Cardiac muscle cell (in vitro differentiated cells and primary cell): Measurements from ENCODE around the gene MAP3K5. TPM values are rescaled to one million over a fixed set of nuclear protein-coding genes. Genes with fewer than 3 reads are reported as not detected.

Source experiments
- DNase-seq, 2 donors: peaks; one replicate each; pipeline versions ENCODE4 v3.0.0 to v3.0.0-alpha.2; 2010 to 2017; ENCODE audit warnings: low read depth in 1 of 2, low spot score in 1 of 2
- H3K27ac ChIP-seq: fragments of 200-600 bp; sonication (generic); 2 replicates; pipeline ENCODE4 v1.5.1; 2016
- H3K27me3 ChIP-seq: fragments of 200-600 bp; sonication (generic); 2 replicates; pipeline ENCODE4 v1.6.0; 2016; ENCODE audit warnings: control low read depth
- H3K36me3 ChIP-seq: fragments of 200-600 bp; sonication (generic); 2 replicates; pipeline ENCODE4 v1.5.1; 2016; ENCODE audit warnings: control low read depth
- H3K4me1 ChIP-seq: fragments of 200-600 bp; sonication (generic); 2 replicates; pipeline ENCODE4 v1.8.1; 2017; ENCODE audit warnings: low read depth, mild to moderate bottlenecking, mixed run types
- H3K4me3 ChIP-seq: fragments of 200-600 bp; sonication (generic); 2 replicates; pipeline ENCODE4 v1.5.1; 2016; ENCODE audit warnings: mild to moderate bottlenecking
- H3K9me3 ChIP-seq: fragments of 200-600 bp; sonication (generic); 2 replicates; pipeline ENCODE4 v1.5.1; 2017; ENCODE audit warnings: low read depth, mild to moderate bottlenecking, control low read depth
- polyA plus RNA-seq: library from polyadenylated mRNA; unstranded; fragments of >200 nt; fragmentation: Nextera tagmentation; extraction: Ambion mirVana; gene quantifications from 2 replicates; pipeline ENCODE4 v1.2.1, GENCODE V29; 2016
- total RNA-seq: library from RNA; depleted of rRNA; stranded (reverse); fragments of >200 nt; gene quantifications from 2 replicates; pipeline ENCODE4 v1.2.3, GENCODE V29; 2016
- TF ChIP-seq, protein P1 (sequence below): IDR thresholded peaks from 2 replicates; pipeline ENCODE4 v1.5.1; 2012; ENCODE audit warnings: low read depth, mild to moderate bottlenecking, low read length

Gene MAP3K5
- total and polyA plus RNA-seq, 2 experiments from 2014 or later = 2.8 to 3.0 TPM

DNA sequence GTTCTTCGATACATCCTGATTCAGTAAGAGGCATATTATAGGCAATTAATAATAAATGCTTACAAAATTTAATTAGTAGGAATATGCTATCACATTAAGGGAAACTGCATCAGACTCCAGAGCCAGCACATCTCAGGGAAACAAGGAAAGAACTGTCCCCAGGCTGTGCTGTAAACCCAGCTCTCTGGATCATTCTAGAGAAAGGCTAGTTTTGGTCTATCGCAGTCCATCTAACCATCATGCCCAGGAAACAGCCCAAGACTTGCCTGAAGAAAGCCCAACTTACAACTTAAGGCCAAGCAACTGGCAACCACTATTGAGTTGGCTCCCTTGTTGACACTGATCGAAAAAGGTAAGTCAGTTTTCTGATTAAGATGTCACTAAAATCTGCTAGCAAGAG, 11.3 kb downstream of the MAP3K5 start:
- Histone ChIP-seq H3K9me3 (no peaks in the 10 kb centered on the region), H3K4me3 (no peak overlapping the region), H3K27ac (no peak overlapping the region), H3K27me3 (no peaks in the 10 kb centered on the region), H3K36me3 (no peaks in the 10 kb centered on the region), H3K4me1 (peaks cover 4% of the 10 kb centered on the region)
- TF ChIP-seq, protein P1, sequence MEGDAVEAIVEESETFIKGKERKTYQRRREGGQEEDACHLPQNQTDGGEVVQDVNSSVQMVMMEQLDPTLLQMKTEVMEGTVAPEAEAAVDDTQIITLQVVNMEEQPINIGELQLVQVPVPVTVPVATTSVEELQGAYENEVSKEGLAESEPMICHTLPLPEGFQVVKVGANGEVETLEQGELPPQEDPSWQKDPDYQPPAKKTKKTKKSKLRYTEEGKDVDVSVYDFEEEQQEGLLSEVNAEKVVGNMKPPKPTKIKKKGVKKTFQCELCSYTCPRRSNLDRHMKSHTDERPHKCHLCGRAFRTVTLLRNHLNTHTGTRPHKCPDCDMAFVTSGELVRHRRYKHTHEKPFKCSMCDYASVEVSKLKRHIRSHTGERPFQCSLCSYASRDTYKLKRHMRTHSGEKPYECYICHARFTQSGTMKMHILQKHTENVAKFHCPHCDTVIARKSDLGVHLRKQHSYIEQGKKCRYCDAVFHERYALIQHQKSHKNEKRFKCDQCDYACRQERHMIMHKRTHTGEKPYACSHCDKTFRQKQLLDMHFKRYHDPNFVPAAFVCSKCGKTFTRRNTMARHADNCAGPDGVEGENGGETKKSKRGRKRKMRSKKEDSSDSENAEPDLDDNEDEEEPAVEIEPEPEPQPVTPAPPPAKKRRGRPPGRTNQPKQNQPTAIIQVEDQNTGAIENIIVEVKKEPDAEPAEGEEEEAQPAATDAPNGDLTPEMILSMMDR = no peak
- DNase-seq = no peak

DNA sequence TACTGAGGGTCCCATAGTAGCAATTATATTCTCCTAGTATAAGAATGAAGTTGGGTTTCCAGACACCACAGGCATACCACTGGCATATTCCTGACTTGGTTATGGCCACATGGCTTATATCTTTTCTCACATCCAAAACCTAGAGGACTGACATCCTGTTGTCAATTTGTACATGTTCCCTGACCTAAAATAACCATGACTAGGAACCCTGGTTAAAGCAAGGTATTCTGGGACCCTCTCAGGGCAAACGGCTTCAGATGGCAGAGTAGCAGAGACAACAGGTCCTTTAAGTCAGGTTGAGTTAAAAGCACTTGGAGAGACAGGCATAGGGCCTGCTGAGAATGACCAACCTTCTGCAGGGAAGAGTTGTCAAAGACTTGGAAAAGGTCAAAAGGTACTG, 12.6 kb downstream of the MAP3K5 start:
- Histone ChIP-seq H3K4me1 (peaks cover 4% of the 10 kb centered on the region), H3K36me3 (no peaks in the 10 kb centered on the region), H3K9me3 (no peaks in the 10 kb centered on the region), H3K4me3 (no peak overlapping the region), H3K27me3 (no peaks in the 10 kb centered on the region), H3K27ac (peak overlapping the region; percentile 31)
- TF ChIP-seq, protein P1 = no peak
- no peak for DNase-seq

DNA sequence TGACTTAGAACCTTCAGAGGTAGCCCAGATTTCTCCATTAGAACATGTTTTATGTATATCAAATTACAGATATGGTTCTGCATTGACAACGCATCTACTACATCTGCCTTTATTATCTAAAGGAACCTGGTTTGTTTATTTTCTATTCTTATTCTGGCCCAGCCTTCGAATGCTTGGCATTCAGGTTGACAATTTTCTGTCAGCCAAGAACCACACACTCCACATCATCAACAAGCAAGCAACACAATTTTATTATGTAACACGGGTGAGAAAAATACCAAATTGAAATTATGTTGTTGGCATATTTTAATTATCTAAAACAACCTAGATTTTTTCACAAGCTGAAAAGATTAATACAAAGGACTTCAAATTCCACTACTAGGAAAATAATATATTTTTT, 14.6 kb downstream of the MAP3K5 start:
- TF ChIP-seq, protein P1 = no peak
- H3K27me3 ChIP-seq = no peaks in the 10 kb centered on the region

DNA sequence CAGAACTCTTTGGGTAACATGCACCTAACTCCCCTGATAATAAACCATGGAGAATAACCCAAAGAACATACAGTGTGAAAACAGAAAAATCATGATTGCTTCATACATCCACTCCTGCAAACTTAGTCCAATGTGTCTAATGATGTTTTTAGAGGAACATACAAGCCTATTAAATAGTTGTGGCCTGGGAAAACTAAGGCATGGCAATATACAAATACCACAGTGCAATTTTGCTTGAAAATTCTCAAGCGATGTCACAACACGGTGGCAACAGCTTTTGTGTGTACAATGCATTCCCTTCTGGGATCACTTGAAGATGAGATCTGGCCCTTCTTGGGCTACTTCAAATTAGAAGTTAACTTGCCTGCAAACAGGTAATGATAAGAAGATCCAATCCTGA, 16.7 kb downstream of the MAP3K5 start:
- H3K4me1 ChIP-seq = peaks cover 4% of the 10 kb centered on the region
- no peak overlapping the region for H3K4me3 ChIP-seq
- no peaks in the 10 kb centered on the region for H3K9me3 ChIP-seq
- H3K27me3 ChIP-seq = no peaks in the 10 kb centered on the region
- TF ChIP-seq, protein P1 = no peak
- DNase-seq = peak in 1 of 2 donors; percentile 59
- H3K27ac ChIP-seq = no peak overlapping the region
- no peaks in the 10 kb centered on the region for H3K36me3 ChIP-seq

More for the DNA sequence above, 14.6 kb downstream of the MAP3K5 start:
- no peak overlapping the region for H3K27ac ChIP-seq
- no peak overlapping the region for H3K4me3 ChIP-seq
- no peaks in the 10 kb centered on the region for H3K36me3 ChIP-seq
- no peaks in the 10 kb centered on the region for H3K9me3 ChIP-seq
- no peak for DNase-seq
- H3K4me1 ChIP-seq = peaks cover 4% of the 10 kb centered on the region

DNA sequence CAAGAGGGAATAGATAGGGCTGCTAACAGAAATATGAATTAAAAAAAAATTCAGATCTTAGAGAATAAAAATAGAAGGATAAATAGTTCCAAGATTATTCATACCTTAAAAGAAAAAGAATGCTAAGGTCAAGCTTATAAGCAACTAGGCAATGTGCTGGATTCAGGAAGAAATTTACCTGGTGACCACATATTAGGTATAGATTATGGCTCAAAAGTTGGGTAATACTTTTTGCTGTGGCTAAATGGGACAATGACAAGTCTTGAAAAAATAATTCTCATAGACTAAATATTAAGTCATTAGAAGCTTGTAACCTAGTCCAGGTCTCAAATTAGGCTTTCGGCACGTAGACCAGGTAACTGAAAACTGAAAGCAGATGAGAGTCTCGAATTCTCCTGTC, 17.2 kb downstream of the MAP3K5 start:
- H3K27ac ChIP-seq = no peak overlapping the region
- H3K27me3 ChIP-seq = no peaks in the 10 kb centered on the region

More for the DNA sequence above, 17.2 kb downstream of the MAP3K5 start:
- TF ChIP-seq, protein P1 = no peak
- Histone ChIP-seq H3K4me3 (no peak overlapping the region), H3K4me1 (peaks cover 4% of the 10 kb centered on the region), H3K36me3 (no peaks in the 10 kb centered on the region), H3K9me3 (no peaks in the 10 kb centered on the region)
- DNase-seq = no peak
